Measurements from ENCODE around the gene GLI1. TPM values are rescaled to one million over a fixed set of nuclear protein-coding genes. Genes with fewer than 3 reads are reported as not detected.
"Not testable (repeated sequence)": the region's sequence is repeated elsewhere in the genome, so short reads cannot be mapped to it uniquely, and the experiment has no call there.

GLI1 gene
- total and polyA plus RNA-seq, 5 donors from 2014 or later = 0.07 to 0.47 (median 0.18) TPM; not detected in 1

DNA sequence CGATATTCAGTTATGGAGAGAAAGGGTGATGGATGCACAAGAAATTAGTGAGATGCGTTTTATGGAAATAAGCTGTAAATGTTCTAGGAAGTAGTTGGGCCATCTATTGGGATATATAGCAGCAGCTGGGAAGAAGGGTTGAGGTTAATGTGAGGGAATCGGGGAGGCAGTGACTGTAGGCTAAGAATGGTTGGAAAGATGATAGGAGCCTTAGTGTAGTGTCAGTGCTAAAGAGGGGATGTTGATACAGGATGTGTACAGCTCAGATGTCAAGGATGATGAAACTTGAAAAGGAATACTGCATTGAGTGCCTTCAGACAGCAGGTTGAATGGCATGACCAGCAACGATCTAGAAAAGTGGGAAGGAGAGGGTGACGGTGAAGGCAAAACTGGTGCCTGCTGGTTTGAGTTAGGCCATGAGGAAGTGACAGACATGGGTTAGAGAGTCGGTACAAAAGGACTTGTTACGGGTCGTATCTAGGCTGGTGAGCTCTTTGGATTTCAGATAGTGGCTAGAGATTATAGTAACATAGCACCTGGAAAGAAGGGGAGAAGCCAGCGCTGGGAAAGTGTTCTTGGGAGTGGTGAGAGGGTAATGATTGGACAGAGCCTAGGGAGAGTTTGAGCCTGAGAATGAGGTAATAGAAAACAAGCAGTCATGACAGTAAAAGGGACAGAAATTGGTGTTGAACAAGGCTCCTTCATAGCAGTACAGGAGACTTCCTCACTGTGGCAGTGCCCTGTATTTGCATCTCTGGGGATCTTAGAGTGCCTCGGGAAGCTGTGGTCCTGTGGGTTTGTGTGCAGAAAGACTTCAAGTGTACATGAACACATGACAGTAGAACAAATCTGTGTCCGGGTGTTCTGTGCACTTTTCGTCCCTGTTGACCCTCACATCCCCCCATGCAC is 37.9 kb downstream of the GLI1 start:
- peak overlapping the region in 2 of 3 donors; percentile 42 to 52 for H3K27ac Mint-ChIP-seq

GRCh38 chr12:57498132-57498502 is 38.5 kb downstream of the GLI1 start:
- no peaks in the 10 kb centered on the region for H3K27me3 ChIP-seq (ENCODE audit: control insufficient read depth, insufficient read depth, low read length)
- peak overlapping the region in 2 of 3 donors; percentile 42 for H3K27ac Mint-ChIP-seq
- no peak overlapping the region for H3K4me3 Mint-ChIP-seq
- H3K4me1 ChIP-seq (ENCODE audit: control insufficient read depth, insufficient read depth, low read length, poor library complexity, severe bottlenecking) = no peaks in the 10 kb centered on the region
- H3K9me3 Mint-ChIP-seq = no peaks in the 10 kb centered on the region
- peaks cover 46% of the 10 kb centered on the region for H3K36me3 Mint-ChIP-seq
- ATAC-seq (ENCODE audit: low read depth in 2 of 2) (no peak), DNase-seq (no peak)
- no peaks in the 10 kb centered on the region for H3K9me3 ChIP-seq (ENCODE audit: control insufficient read depth in 2 of 2, low read length in 2 of 2)
- H3K4me3 ChIP-seq (ENCODE audit: low read depth, low read length) = no peak overlapping the region
- H3K27me3 Mint-ChIP-seq = no peaks in the 10 kb centered on the region
- H3K36me3 ChIP-seq (ENCODE audit: control insufficient read depth, insufficient read depth, low read length) = peaks cover 46% of the 10 kb centered on the region
- no peak overlapping the region for H3K27ac ChIP-seq (ENCODE audit: insufficient read depth, low read length, poor library complexity, severe bottlenecking)
- peaks cover 0 to 14% (median 9%) of the 10 kb centered on the region in 4 donors for H3K4me1 Mint-ChIP-seq

More for the DNA sequence above, 37.9 kb downstream of the GLI1 start:
- Mint-ChIP-seq H3K9me3 (no peaks in the 10 kb centered on the region), H3K4me3 (peak overlapping the region in 1 of 4 donors; percentile 24), H3K27me3 (no peaks in the 10 kb centered on the region), H3K4me1 (peaks cover 0 to 19% (median 9%) of the 10 kb centered on the region in 4 donors), H3K36me3 (peaks cover 48% of the 10 kb centered on the region)
- Histone ChIP-seq H3K4me3 (ENCODE audit: low read depth, low read length) (no peak overlapping the region), H3K27me3 (ENCODE audit: control insufficient read depth, insufficient read depth, low read length) (no peaks in the 10 kb centered on the region), H3K4me1 (ENCODE audit: control insufficient read depth, insufficient read depth, low read length, poor library complexity, severe bottlenecking) (no peaks in the 10 kb centered on the region), H3K27ac (ENCODE audit: insufficient read depth, low read length, poor library complexity, severe bottlenecking) (no peak overlapping the region), H3K9me3 (ENCODE audit: control insufficient read depth in 2 of 2, low read length in 2 of 2) (no peaks in the 10 kb centered on the region), H3K36me3 (ENCODE audit: control insufficient read depth, insufficient read depth, low read length) (peaks cover 46% of the 10 kb centered on the region)
- DNase-seq (no peak), ATAC-seq (ENCODE audit: low read depth in 2 of 2) (no peak)

GRCh38 chr12:57498571-57498970 is 39.0 kb downstream of the GLI1 start:
- peaks cover 48% of the 10 kb centered on the region for H3K36me3 ChIP-seq (ENCODE audit: control insufficient read depth, insufficient read depth, low read length)
- peaks cover 0 to 14% (median 9%) of the 10 kb centered on the region in 4 donors for H3K4me1 Mint-ChIP-seq
- H3K9me3 ChIP-seq (ENCODE audit: control insufficient read depth in 2 of 2, low read length in 2 of 2) = no peaks in the 10 kb centered on the region
- peaks cover 47% of the 10 kb centered on the region for H3K36me3 Mint-ChIP-seq
- H3K27ac ChIP-seq (ENCODE audit: insufficient read depth, low read length, poor library complexity, severe bottlenecking) = no peak overlapping the region
- H3K9me3 Mint-ChIP-seq = no peaks in the 10 kb centered on the region
- no peaks in the 10 kb centered on the region for H3K27me3 ChIP-seq (ENCODE audit: control insufficient read depth, insufficient read depth, low read length)
- H3K4me3 Mint-ChIP-seq = peak overlapping the region in 1 of 4 donors; percentile 21
- no peaks in the 10 kb centered on the region for H3K4me1 ChIP-seq (ENCODE audit: control insufficient read depth, insufficient read depth, low read length, poor library complexity, severe bottlenecking)
- H3K4me3 ChIP-seq (ENCODE audit: low read depth, low read length) = no peak overlapping the region
- no peaks in the 10 kb centered on the region for H3K27me3 Mint-ChIP-seq
- H3K27ac Mint-ChIP-seq = peak overlapping the region in 1 of 3 donors; percentile 20
- ATAC-seq (ENCODE audit: low read depth in 2 of 2) = no peak
- DNase-seq = no peak

DNA sequence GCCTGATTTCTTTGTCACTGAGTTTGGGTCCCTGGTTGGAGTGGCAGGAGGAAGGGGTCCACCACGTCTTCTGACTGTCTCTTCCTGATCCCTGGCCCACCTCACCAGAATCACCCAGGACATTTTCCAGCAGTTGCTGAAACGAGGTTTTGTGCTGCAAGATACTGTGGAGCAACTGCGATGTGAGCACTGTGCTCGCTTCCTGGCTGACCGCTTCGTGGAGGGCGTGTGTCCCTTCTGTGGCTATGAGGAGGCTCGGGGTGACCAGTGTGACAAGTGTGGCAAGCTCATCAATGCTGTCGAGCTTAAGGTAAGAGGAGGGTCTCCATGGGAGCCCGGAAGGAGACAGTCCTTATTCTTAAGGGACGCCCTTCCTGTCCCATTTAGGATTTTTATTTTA is 40.6 kb downstream of the GLI1 start:
- H3K27me3 ChIP-seq (ENCODE audit: control insufficient read depth, insufficient read depth, low read length) = no peaks in the 10 kb centered on the region
- H3K27me3 Mint-ChIP-seq = no peaks in the 10 kb centered on the region
- peaks cover 56% of the 10 kb centered on the region for H3K36me3 Mint-ChIP-seq
- peak overlapping the region in 1 of 3 donors; percentile 27 for H3K27ac Mint-ChIP-seq
- H3K4me3 ChIP-seq (ENCODE audit: low read depth, low read length) = no peak overlapping the region
- no peak overlapping the region for H3K4me3 Mint-ChIP-seq
- peaks cover 59% of the 10 kb centered on the region for H3K36me3 ChIP-seq (ENCODE audit: control insufficient read depth, insufficient read depth, low read length)
- H3K4me1 Mint-ChIP-seq = peaks cover 0 to 14% (median 9%) of the 10 kb centered on the region in 4 donors
- no peaks in the 10 kb centered on the region for H3K4me1 ChIP-seq (ENCODE audit: control insufficient read depth, insufficient read depth, low read length, poor library complexity, severe bottlenecking)
- ATAC-seq (ENCODE audit: low read depth in 2 of 2) (no peak), DNase-seq (no peak)
- no peak overlapping the region for H3K27ac ChIP-seq (ENCODE audit: insufficient read depth, low read length, poor library complexity, severe bottlenecking)
- no peaks in the 10 kb centered on the region for H3K9me3 ChIP-seq (ENCODE audit: control insufficient read depth in 2 of 2, low read length in 2 of 2)
- H3K9me3 Mint-ChIP-seq = no peaks in the 10 kb centered on the region

- H3K4me3 ChIP-seq (ENCODE audit: low read depth, low read length); H3K27ac ChIP-seq (ENCODE audit: insufficient read depth, low read length, poor library complexity, severe bottlenecking); DNase-seq; H3K27me3 ChIP-seq (ENCODE audit: control insufficient read depth, insufficient read depth, low read length); H3K4me1 Mint-ChIP-seq; H3K4me1 ChIP-seq (ENCODE audit: control insufficient read depth, insufficient read depth, low read length, poor library complexity, severe bottlenecking); ATAC-seq (ENCODE audit: low read depth in 2 of 2); H3K4me3 Mint-ChIP-seq; H3K27me3 Mint-ChIP-seq; H3K9me3 ChIP-seq (ENCODE audit: control insufficient read depth in 2 of 2, low read length in 2 of 2); H3K9me3 Mint-ChIP-seq: not testable (repeated sequence)
- Mint-ChIP-seq H3K27ac (peak overlapping the region in 2 of 3 donors; percentile 43 to 51), H3K36me3 (peaks cover 47% of the 10 kb centered on the region)
- H3K36me3 ChIP-seq (ENCODE audit: control insufficient read depth, insufficient read depth, low read length) = peaks cover 72% of the 10 kb centered on the region
Observed at GRCh38 chr12:57502311-57502969, 42.9 kb downstream of the GLI1 start.

DNA sequence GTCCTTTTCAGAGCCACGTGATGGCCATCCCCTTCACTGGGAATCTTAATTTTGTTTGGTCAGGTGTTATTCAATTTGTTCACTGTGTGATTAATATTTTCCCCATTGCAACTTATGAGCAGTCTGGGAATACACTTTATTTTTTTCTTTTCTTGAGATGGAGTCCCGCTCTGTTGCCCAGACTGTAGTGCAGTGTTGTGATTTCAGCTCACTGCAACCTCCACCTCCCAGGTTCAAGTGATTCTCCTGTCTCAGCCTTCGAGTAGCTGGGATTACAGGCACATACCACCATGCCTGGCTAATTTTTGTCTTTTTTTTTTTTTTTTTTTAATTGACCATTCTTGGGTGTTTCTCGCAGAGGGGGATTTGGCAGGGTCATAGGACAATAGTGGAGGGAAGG is 47.0 kb downstream of the GLI1 start:
- not testable (repeated sequence) for H3K4me3 ChIP-seq (ENCODE audit: low read depth, low read length); H3K9me3 Mint-ChIP-seq; H3K27me3 ChIP-seq (ENCODE audit: control insufficient read depth, insufficient read depth, low read length); ATAC-seq (ENCODE audit: low read depth in 2 of 2); H3K27me3 Mint-ChIP-seq; H3K4me1 ChIP-seq (ENCODE audit: control insufficient read depth, insufficient read depth, low read length, poor library complexity, severe bottlenecking); H3K27ac ChIP-seq (ENCODE audit: insufficient read depth, low read length, poor library complexity, severe bottlenecking); H3K9me3 ChIP-seq (ENCODE audit: control insufficient read depth in 2 of 2, low read length in 2 of 2); H3K4me3 Mint-ChIP-seq; DNase-seq; H3K4me1 Mint-ChIP-seq
- H3K36me3 ChIP-seq (ENCODE audit: control insufficient read depth, insufficient read depth, low read length) = peaks cover 62% of the 10 kb centered on the region
- Mint-ChIP-seq H3K27ac (peak overlapping the region in 1 of 3 donors; percentile 9), H3K36me3 (peaks cover 24% of the 10 kb centered on the region)

GRCh38 chr12:57507796-57508195 is 48.2 kb downstream of the GLI1 start:
- not testable (repeated sequence) for H3K9me3 Mint-ChIP-seq; H3K4me3 ChIP-seq (ENCODE audit: low read depth, low read length); H3K27me3 Mint-ChIP-seq; H3K27ac Mint-ChIP-seq; DNase-seq; H3K4me3 Mint-ChIP-seq; H3K9me3 ChIP-seq (ENCODE audit: control insufficient read depth in 2 of 2, low read length in 2 of 2); H3K4me1 ChIP-seq (ENCODE audit: control insufficient read depth, insufficient read depth, low read length, poor library complexity, severe bottlenecking); ATAC-seq (ENCODE audit: low read depth in 2 of 2); H3K27me3 ChIP-seq (ENCODE audit: control insufficient read depth, insufficient read depth, low read length); H3K4me1 Mint-ChIP-seq; H3K27ac ChIP-seq (ENCODE audit: insufficient read depth, low read length, poor library complexity, severe bottlenecking)
- peaks cover 64% of the 10 kb centered on the region for H3K36me3 ChIP-seq (ENCODE audit: control insufficient read depth, insufficient read depth, low read length)
- peaks cover 27% of the 10 kb centered on the region for H3K36me3 Mint-ChIP-seq

Data from CD4-positive, CD25-positive, alpha-beta regulatory T cell (primary cell).